ENCODE data around the gene TRMT1L.
A peak's percentile ranks its signal among the peaks of the same experiment; 100 is the strongest.

The TRMT1L gene

GRCh38 chr1:185152187-185152767 lies 4.5 kb downstream of the TRMT1L start:
- TF ChIP-seq, protein P1, sequence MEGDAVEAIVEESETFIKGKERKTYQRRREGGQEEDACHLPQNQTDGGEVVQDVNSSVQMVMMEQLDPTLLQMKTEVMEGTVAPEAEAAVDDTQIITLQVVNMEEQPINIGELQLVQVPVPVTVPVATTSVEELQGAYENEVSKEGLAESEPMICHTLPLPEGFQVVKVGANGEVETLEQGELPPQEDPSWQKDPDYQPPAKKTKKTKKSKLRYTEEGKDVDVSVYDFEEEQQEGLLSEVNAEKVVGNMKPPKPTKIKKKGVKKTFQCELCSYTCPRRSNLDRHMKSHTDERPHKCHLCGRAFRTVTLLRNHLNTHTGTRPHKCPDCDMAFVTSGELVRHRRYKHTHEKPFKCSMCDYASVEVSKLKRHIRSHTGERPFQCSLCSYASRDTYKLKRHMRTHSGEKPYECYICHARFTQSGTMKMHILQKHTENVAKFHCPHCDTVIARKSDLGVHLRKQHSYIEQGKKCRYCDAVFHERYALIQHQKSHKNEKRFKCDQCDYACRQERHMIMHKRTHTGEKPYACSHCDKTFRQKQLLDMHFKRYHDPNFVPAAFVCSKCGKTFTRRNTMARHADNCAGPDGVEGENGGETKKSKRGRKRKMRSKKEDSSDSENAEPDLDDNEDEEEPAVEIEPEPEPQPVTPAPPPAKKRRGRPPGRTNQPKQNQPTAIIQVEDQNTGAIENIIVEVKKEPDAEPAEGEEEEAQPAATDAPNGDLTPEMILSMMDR (IDR thresholded peaks at IDR 0.05; ENCODE audit: low read length, missing control alignments) = no peak
- no peak for DNase-seq (ENCODE audit: low read depth)
- H3K4me3 ChIP-seq (replicated peaks; ENCODE audit: low read depth, low read length) = no peak overlapping the region

DNA sequence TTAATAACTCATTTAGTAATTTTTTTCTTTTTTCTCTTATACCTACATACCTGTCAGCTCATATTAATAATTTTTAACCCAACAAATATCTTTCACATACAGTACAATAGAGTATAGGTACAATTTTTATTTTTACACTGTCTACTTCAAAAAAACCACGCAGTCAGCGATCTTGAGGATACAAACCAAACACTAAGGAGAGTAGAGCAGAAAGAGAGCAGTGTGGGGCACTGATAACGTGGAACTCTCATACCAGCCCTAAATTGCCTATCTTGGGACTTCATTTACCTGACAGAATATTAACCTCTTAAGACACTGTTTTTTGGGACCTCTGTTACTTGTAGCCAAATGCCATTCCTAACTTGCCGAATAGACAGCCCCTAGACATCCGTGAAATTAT lies 5.5 kb downstream of the TRMT1L start:
- TF ChIP-seq, protein P1 (IDR thresholded peaks at IDR 0.05; ENCODE audit: low read length, missing control alignments) = no peak
- no peak overlapping the region for H3K4me3 ChIP-seq (replicated peaks; ENCODE audit: low read depth, low read length)
- no peak for DNase-seq (ENCODE audit: low read depth)

DNA sequence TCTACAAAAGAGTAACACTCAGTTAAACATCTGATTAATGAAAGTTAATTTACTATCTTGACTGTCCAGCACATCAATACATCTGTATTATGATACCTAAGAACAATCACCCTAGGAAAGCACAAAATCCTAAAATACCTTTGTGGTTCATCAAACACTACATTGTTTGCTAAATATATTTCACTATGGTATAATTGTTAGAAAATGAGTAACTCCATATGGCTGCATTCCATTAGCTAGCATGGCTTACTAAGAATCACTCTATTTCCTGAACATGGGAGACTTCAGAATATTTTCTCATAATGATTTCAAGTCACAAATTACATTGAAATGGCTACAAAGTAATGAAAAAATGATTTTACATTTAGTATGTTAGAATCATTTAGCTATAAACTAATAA lies 12.5 kb downstream of the TRMT1L start:
- H3K4me3 ChIP-seq (replicated peaks; ENCODE audit: low read depth, low read length) = no peak overlapping the region
- DNase-seq (ENCODE audit: low read depth) = peak; percentile 57
- TF ChIP-seq, protein P1 (IDR thresholded peaks at IDR 0.05; ENCODE audit: low read length, missing control alignments) = no peak

GRCh38 chr1:185139246-185139645 lies 17.5 kb downstream of the TRMT1L start:
- no peak for DNase-seq (ENCODE audit: low read depth)
- no peak overlapping the region for H3K4me3 ChIP-seq (replicated peaks; ENCODE audit: low read depth, low read length)
- TF ChIP-seq, protein P1 (IDR thresholded peaks at IDR 0.05; ENCODE audit: low read length, missing control alignments) = no peak

DNA sequence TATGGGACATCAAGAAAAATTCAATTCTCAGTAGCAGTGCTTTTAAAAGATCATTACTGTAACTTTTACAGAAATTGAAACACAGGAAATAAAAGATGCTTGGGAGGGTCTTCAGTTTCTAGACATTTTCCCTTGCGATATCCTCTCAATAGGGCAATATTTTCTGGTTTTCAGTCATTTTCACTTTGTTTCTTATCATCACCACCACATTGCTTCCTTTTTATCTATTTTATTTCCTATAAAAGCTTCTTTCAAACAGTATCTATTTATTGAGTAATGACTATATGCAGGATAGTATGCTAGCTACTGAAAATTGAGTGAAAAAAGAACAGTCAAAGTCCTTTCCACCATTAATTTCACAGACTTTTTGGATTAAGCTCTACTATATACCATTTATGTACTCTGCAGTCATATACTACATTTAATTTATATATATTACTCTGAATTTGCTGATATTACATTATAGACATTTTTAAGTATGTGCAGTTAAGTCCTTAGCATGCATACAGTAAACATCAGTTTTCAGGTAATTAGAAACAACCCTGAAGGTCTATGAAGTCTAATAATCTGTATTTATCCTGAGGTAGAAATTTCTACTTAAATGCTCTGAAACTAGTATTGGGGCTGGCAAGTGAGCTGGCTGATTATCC lies 18.7 kb downstream of the TRMT1L start:
- no peak overlapping the region for H3K4me3 ChIP-seq (replicated peaks; ENCODE audit: low read depth, low read length)
- TF ChIP-seq, protein P1 (IDR thresholded peaks at IDR 0.05; ENCODE audit: low read length, missing control alignments) = no peak
- no peak for DNase-seq (ENCODE audit: low read depth)

DNA sequence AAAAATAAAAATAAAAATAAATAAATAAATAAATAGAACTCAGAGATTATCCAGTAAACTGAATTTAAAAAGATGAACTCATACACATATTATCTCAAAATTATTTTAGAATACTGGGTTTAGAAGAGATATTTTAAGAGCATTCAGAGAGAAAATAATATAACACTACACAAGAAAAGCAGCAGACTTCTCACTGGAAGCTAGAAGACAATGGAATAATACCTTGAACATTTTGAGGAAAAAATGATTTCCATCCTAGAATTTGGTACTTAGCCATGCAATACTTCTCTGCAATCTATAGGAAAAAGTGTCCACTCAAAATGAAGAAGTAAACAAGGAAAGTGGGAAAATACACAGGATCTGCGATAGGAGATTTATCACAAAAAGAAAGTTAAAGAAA lies 24.2 kb downstream of the TRMT1L start:
- TF ChIP-seq, protein P1 (IDR thresholded peaks at IDR 0.05; ENCODE audit: low read length, missing control alignments) = no peak
- DNase-seq (ENCODE audit: low read depth) = no peak
- H3K4me3 ChIP-seq (replicated peaks; ENCODE audit: low read depth, low read length) = no peak overlapping the region

DNA sequence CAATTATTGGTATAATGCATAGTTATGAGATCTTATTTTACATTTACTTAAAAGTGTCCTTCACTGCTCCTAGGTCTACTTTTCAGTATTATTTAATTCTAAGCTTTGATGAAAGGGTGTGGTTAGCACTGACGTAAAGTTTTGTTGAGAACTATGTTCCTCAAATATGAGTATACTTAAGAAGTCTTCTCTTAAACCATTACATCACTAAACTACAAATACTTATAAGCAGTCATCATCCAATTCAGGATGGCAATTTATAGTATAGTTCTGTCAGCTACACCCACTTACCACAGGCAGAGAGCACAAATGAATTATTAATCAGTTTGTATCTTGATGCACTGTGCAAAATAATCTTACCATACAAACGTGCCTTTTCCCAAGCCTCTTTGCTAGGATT lies 27.0 kb downstream of the TRMT1L start:
- no peak for DNase-seq (ENCODE audit: low read depth)
- TF ChIP-seq, protein P1 (IDR thresholded peaks at IDR 0.05; ENCODE audit: low read length, missing control alignments) = no peak
- H3K4me3 ChIP-seq (replicated peaks; ENCODE audit: low read depth, low read length) = no peak overlapping the region
